Upper lobe of left lung (tissue), 4 donors: ENCODE results near the gene VAT1.

Experiments
- CTCF ChIP-seq, 6 experiments: fragments of 450-650 bp in 4 of 6; fragments of 200-600 bp in 2 of 6; sonication (generic) in 2 of 6; IDR thresholded peaks; one replicate each; pipeline ENCODE4 v1.5.1; 2016 to 2019; ENCODE audit warnings: antibody characterized with exemption in 6 of 6
- EP300 ChIP-seq, 4 donors: sonication (generic); formaldehyde crosslinking; IDR thresholded peaks; one replicate each; pipeline ENCODE4 v1.5.1; 2017; ENCODE audit warnings: antibody characterized with exemption in 4 of 4, control low read depth in 2 of 4

GRCh38 chr17:42991471-42991870, 30.7 kb downstream of the VAT1 start:
- TF ChIP-seq EP300 (IDR thresholded peaks at IDR 0.05) (no peak), CTCF (IDR thresholded peaks at IDR 0.05) (no peak)
